Sigmoid colon (tissue), 4 donors: ENCODE results near the gene MOB1B.

Experiments
- CTCF ChIP-seq, 4 experiments: fragments of 450-650 bp in 3 of 4; fragments of 200-600 bp in 1 of 4; IDR thresholded peaks; one replicate each; pipeline ENCODE4 v1.5.1; 2016 to 2019; ENCODE audit warnings: antibody characterized with exemption in 4 of 4, mild to moderate bottlenecking in 3 of 4, moderate library complexity in 2 of 4
- EP300 ChIP-seq, 4 donors: sonication (generic); formaldehyde crosslinking; IDR thresholded peaks; one replicate each; pipeline ENCODE4 v1.6.1; 2017; ENCODE audit warnings: antibody characterized with exemption in 4 of 4
- POLR2A ChIP-seq, 2 donors: fragments of 450-650 bp; IDR thresholded peaks; one replicate each; pipeline ENCODE4 v1.6.1; 2016; ENCODE audit warnings: antibody characterized with exemption in 2 of 2, mild to moderate bottlenecking in 2 of 2, moderate library complexity in 2 of 2
- POLR2AphosphoS5 ChIP-seq, 4 donors: sonication (generic); formaldehyde crosslinking; IDR thresholded peaks; one replicate each; pipeline ENCODE4 v1.6.1; 2017; ENCODE audit warnings: antibody characterized with exemption in 4 of 4

GRCh38 chr4:70901607-70901983, 574 bp upstream of the MOB1B start:
- no peak for TF ChIP-seq POLR2AphosphoS5 (IDR thresholded peaks at IDR 0.05)
- no peak for TF ChIP-seq CTCF (IDR thresholded peaks at IDR 0.05)
- TF ChIP-seq POLR2A (IDR thresholded peaks at IDR 0.05): no peak
- TF ChIP-seq EP300 (IDR thresholded peaks at IDR 0.05): no peak
